ENCODE measurements around the gene DIS3L2.

GRCh38 chr2:232219932-232220331 lies 258.4 kb downstream of the DIS3L2 start:
- no peak for TF ChIP-seq CTCF (IDR thresholded peaks at IDR 0.05; ENCODE audit: low read depth, low read length)
- no peak for TF ChIP-seq EZH2phosphoT487 (IDR thresholded peaks at IDR 0.05; ENCODE audit: low read depth)

Measured in OCI-LY3 (cell line).